ENCODE data around the gene AKR1A1.

AKR1A1 gene

DNA sequence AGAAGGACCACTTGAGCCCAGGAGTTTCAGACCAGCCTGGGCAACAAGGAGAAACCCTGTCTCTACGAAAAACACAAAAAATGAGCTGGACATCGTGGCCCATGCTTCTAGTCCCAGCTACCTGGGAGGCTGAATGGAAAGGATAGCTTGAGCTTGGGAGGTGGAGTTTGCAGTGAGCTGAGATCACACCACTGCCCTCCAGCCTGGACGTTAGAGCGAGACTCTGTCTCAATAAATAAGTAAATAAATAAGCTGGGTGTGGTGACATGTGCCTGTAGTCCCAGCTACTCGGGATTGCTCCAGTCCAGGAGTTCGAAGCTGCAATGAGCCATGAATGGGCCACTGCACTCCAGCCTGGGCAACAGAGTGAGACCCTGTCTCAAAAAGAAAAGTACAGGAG, 3.6 kb downstream of the AKR1A1 start:
- no peak for DNase-seq (ENCODE audit: low read depth, low spot score)
- no peak for TF ChIP-seq CTCF (IDR thresholded peaks at IDR 0.05; ENCODE audit: low read depth, low read length)
- in situ Hi-C loops (cut with HindIII; ENCODE audit: low sequenced_read_pairs) = no loop called here
- H3K4me3 ChIP-seq (ENCODE audit: low read depth, low read length) = no peak overlapping the region

GRCh38 chr1:45557422-45557944, 6.9 kb downstream of the AKR1A1 start:
- in situ Hi-C loops (cut with HindIII; ENCODE audit: low sequenced_read_pairs) = no loop called here

GRCh38 chr1:45563843-45564242, 13.2 kb downstream of the AKR1A1 start:
- no peak for DNase-seq (ENCODE audit: low read depth, low spot score)
- no peak for TF ChIP-seq CTCF (IDR thresholded peaks at IDR 0.05; ENCODE audit: low read depth, low read length)
- no peak overlapping the region for H3K4me3 ChIP-seq (ENCODE audit: low read depth, low read length)
- in situ Hi-C loops (cut with HindIII; ENCODE audit: low sequenced_read_pairs) = no loop called here

More at GRCh38 chr1:45557422-45557944, 6.9 kb downstream of the AKR1A1 start:
- no peak overlapping the region for H3K4me3 ChIP-seq (ENCODE audit: low read depth, low read length)
- no peak for TF ChIP-seq CTCF (IDR thresholded peaks at IDR 0.05; ENCODE audit: low read depth, low read length)
- no peak for DNase-seq (ENCODE audit: low read depth, low spot score)

DNA sequence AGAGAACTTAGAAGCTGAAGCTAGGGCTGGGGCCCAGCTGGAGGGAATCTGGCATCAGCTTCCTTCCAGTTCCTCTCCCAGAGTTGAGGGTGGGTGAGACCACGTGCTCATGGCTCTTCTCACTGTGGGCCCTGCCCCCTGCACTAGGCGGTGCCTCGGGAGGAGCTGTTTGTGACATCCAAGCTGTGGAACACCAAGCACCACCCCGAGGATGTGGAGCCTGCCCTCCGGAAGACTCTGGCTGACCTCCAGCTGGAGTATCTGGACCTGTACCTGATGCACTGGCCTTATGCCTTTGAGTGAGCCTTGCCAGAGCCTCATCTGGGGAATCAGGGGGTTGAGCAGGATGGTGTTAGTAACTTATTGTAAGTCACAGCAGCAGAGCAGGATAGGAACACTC, 16.1 kb downstream of the AKR1A1 start:
- TF ChIP-seq CTCF (IDR thresholded peaks at IDR 0.05; ENCODE audit: low read depth, low read length) = no peak
- H3K4me3 ChIP-seq (ENCODE audit: low read depth, low read length) = no peak overlapping the region
- no peak for DNase-seq (ENCODE audit: low read depth, low spot score)
- in situ Hi-C loops (cut with HindIII; ENCODE audit: low sequenced_read_pairs) = no loop called here

DNA sequence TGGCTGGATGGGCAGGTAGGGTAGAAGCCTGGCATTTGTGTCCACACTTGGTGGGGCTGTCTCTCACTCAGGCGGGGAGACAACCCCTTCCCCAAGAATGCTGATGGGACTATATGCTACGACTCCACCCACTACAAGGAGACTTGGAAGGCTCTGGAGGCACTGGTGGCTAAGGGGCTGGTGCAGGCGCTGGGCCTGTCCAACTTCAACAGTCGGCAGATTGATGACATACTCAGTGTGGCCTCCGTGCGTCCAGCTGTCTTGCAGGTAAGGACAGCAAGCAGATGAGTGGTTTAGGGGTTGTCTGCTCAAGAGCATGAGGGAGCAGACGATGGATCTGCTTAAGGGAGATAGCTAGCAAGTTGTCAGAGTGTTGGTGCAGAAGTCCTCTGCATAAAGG, 17.3 kb downstream of the AKR1A1 start:
- no peak for TF ChIP-seq CTCF (IDR thresholded peaks at IDR 0.05; ENCODE audit: low read depth, low read length)
- no peak overlapping the region for H3K4me3 ChIP-seq (ENCODE audit: low read depth, low read length)
- no peak for DNase-seq (ENCODE audit: low read depth, low spot score)
- in situ Hi-C loops (cut with HindIII; ENCODE audit: low sequenced_read_pairs) = no loop called here

GRCh38 chr1:45568421-45568820, 17.8 kb downstream of the AKR1A1 start:
- in situ Hi-C loops (cut with HindIII; ENCODE audit: low sequenced_read_pairs) = no loop called here
- TF ChIP-seq CTCF (IDR thresholded peaks at IDR 0.05; ENCODE audit: low read depth, low read length) = no peak
- H3K4me3 ChIP-seq (ENCODE audit: low read depth, low read length) = no peak overlapping the region
- no peak for DNase-seq (ENCODE audit: low read depth, low spot score)

GRCh38 chr1:45569571-45569961, 18.9 kb downstream of the AKR1A1 start:
- no peak for TF ChIP-seq CTCF (IDR thresholded peaks at IDR 0.05; ENCODE audit: low read depth, low read length)
- H3K4me3 ChIP-seq (ENCODE audit: low read depth, low read length) = no peak overlapping the region
- in situ Hi-C loops (cut with HindIII; ENCODE audit: low sequenced_read_pairs) = no loop called here
- no peak for DNase-seq (ENCODE audit: low read depth, low spot score)

Data from astrocyte of the spinal cord (primary cell).